Mucosa of descending colon (tissue), 3 donors: ENCODE results near the gene HIVEP2. TPM values are rescaled to one million over a fixed set of nuclear protein-coding genes. Genes with fewer than 3 reads are reported as not detected.

ENCODE experiments used
- ATAC-seq: fragments of 200-7000 bp; cut with Tn5 transposase; one replicate; pipeline ENCODE4 v1.9.1; 2020; ENCODE audit warnings: mild to moderate bottlenecking, moderate library complexity
- DNase-seq, 3 donors: peaks; one replicate each; pipeline ENCODE4 v3.0.0-alpha.2; 2020
- H3K36me3 ChIP-seq: fragments of 200-600 bp; one replicate; pipeline ENCODE4 v1.8.0; 2021; ENCODE audit warnings: low read depth, mild to moderate bottlenecking
- H3K4me1 ChIP-seq: fragments of 200-600 bp; one replicate; pipeline ENCODE4 v1.8.0; 2021; ENCODE audit warnings: low read depth, mild to moderate bottlenecking
- H3K4me3 ChIP-seq: fragments of 200-600 bp; one replicate; pipeline ENCODE4 v1.8.0; 2021; ENCODE audit warnings: mild to moderate bottlenecking
- H3K9me3 ChIP-seq: fragments of 200-600 bp; one replicate; pipeline ENCODE4 v1.8.0; 2021; ENCODE audit warnings: mild to moderate bottlenecking
- CTCF ChIP-seq: fragments of 200-600 bp; IDR thresholded peaks from one replicate; pipeline ENCODE4 v1.8.0; 2022; ENCODE audit warnings: antibody characterized with exemption, mild to moderate bottlenecking
- intact Hi-C, 2 donors: fragments of 100-400 bp; cut with DNase I in 1 of 2; cut with micrococcal nuclease in 1 of 2; formaldehyde crosslinking; loops; one replicate each; pipeline versions ENCODE4 v1.11.0 to v1.11.1; 2022; cut with DNase I, micrococcal nuclease
- total RNA-seq, 3 donors: library from RNA; stranded (reverse); fragmentation: NEBNext Ultra II Directional in 2 of 3; extraction: Animal tissue kit (Norgen Biotek cat#: 25700) in 2 of 3; gene quantifications; one replicate each; pipeline versions ENCODE4 v1.2.1 to v1.2.4, GENCODE V29; 2021 to 2023
- donor health status: DM: no; HTN: no; CAD: no; lungs with moderate emphysema.
- donor health status: DM: no; HTN: no; CAD: no.
- donor health status: DM: no; HTN: yes; CAD: no.

HIVEP2 gene
- total RNA-seq, 3 donors from 2014 or later, result 7.8 to 17.7 (median 11.3) TPM

GRCh38 chr6:142810952-142811514 lies 133.9 kb downstream of the HIVEP2 start:
- intact Hi-C loops, result no loop called here
- no peak for TF ChIP-seq CTCF
- Histone ChIP-seq H3K4me3 (no peak overlapping the region), H3K4me1 (no peaks in the 10 kb centered on the region), H3K9me3 (no peaks in the 10 kb centered on the region), H3K36me3 (no peaks in the 10 kb centered on the region)
- ATAC-seq (no peak), DNase-seq (no peak)

GRCh38 chr6:142809947-142810346 lies 135.0 kb downstream of the HIVEP2 start:
- Histone ChIP-seq H3K36me3 (no peaks in the 10 kb centered on the region), H3K9me3 (no peaks in the 10 kb centered on the region), H3K4me3 (no peak overlapping the region), H3K4me1 (no peaks in the 10 kb centered on the region)
- no peak for ATAC-seq
- no peak for TF ChIP-seq CTCF
- DNase-seq, result no peak
- intact Hi-C loops, result no loop called here

- Histone ChIP-seq H3K4me1 (no peaks in the 10 kb centered on the region), H3K9me3 (no peaks in the 10 kb centered on the region), H3K4me3 (no peak overlapping the region), H3K36me3 (no peaks in the 10 kb centered on the region)
- intact Hi-C loops, result no loop called here
- no peak for ATAC-seq
- DNase-seq, result no peak
- TF ChIP-seq CTCF, result no peak
Measured at GRCh38 chr6:142808405-142809061, 136.4 kb downstream of the HIVEP2 start.

GRCh38 chr6:142805042-142805441 lies 139.9 kb downstream of the HIVEP2 start:
- no peak overlapping the region for H3K4me3 ChIP-seq
- no peaks in the 10 kb centered on the region for H3K36me3 ChIP-seq
- no peaks in the 10 kb centered on the region for H3K9me3 ChIP-seq
- TF ChIP-seq CTCF, result no peak
- H3K4me1 ChIP-seq, result no peaks in the 10 kb centered on the region
- DNase-seq (no peak), ATAC-seq (no peak)
- intact Hi-C loops, result no loop called here

- no peaks in the 10 kb centered on the region for H3K9me3 ChIP-seq
- TF ChIP-seq CTCF, result no peak
- ATAC-seq, result no peak
- H3K36me3 ChIP-seq, result no peaks in the 10 kb centered on the region
- no peaks in the 10 kb centered on the region for H3K4me1 ChIP-seq
- no peak for DNase-seq
- intact Hi-C loops, result no loop called here
- no peak overlapping the region for H3K4me3 ChIP-seq
Measured at GRCh38 chr6:142804490-142804889, 140.5 kb downstream of the HIVEP2 start.
